ENCODE data around the gene MOB2.

MOB2 gene

GRCh38 chr11:1478011-1478410 is 8.6 kb downstream of the MOB2 start:
- DNase-seq (ENCODE audit: insufficient read length, low spot score) (no peak), FAIRE-seq (no peak)
- TF ChIP-seq SPI1 (IDR thresholded peaks at IDR 0.05; ENCODE audit: low read depth, low read length), result no peak
- TF ChIP-seq TAF1 (IDR thresholded peaks at IDR 0.05; ENCODE audit: low read depth, low read length), result no peak
- TF ChIP-seq POU2F2 (IDR thresholded peaks at IDR 0.05; ENCODE audit: low read depth, low read length), result no peak
- TF ChIP-seq POLR2AphosphoS5 (IDR thresholded peaks at IDR 0.05; ENCODE audit: low read depth, low read length), result no peak
- no peak for TF ChIP-seq PAX5 (IDR thresholded peaks at IDR 0.05; ENCODE audit: insufficient read depth, low read length, severe bottlenecking)
- TF ChIP-seq POLR2A (IDR thresholded peaks at IDR 0.05; ENCODE audit: low read depth, low read length), result no peak

- FAIRE-seq, result no peak
- TF ChIP-seq PAX5 (IDR thresholded peaks at IDR 0.05; ENCODE audit: insufficient read depth, low read length, severe bottlenecking), result no peak
- TF ChIP-seq POU2F2 (IDR thresholded peaks at IDR 0.05; ENCODE audit: low read depth, low read length), result no peak
- TF ChIP-seq POLR2A (IDR thresholded peaks at IDR 0.05; ENCODE audit: low read depth, low read length), result no peak
- no peak for TF ChIP-seq POLR2AphosphoS5 (IDR thresholded peaks at IDR 0.05; ENCODE audit: low read depth, low read length)
- TF ChIP-seq TAF1 (IDR thresholded peaks at IDR 0.05; ENCODE audit: low read depth, low read length), result no peak
- TF ChIP-seq SPI1 (IDR thresholded peaks at IDR 0.05; ENCODE audit: low read depth, low read length), result no peak
- no peak for DNase-seq (ENCODE audit: insufficient read length, low spot score)
Observed at GRCh38 chr11:1476940-1477736, 9.4 kb downstream of the MOB2 start.

DNA sequence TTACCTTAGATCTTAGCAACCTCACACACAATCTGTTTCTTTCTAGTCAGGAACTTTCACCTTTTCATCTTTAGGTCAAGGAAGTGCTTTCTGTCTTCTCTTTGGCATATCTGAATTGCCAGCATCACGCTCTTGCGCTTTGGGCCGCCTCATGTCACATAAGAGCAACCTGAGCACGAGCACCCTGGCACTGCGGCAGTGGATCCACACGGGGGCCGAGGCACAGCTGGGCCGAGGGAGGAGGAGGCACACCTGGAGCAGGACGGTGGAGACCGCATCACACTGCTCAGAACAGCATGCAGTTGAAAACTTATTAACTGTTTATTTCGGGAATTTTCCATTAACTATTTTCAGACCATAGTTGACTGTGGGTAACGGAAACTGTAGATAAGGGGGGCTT is 10.7 kb downstream of the MOB2 start:
- FAIRE-seq (no peak), DNase-seq (ENCODE audit: insufficient read length, low spot score) (no peak)
- no peak for TF ChIP-seq POLR2A (IDR thresholded peaks at IDR 0.05; ENCODE audit: low read depth, low read length)
- no peak for TF ChIP-seq POLR2AphosphoS5 (IDR thresholded peaks at IDR 0.05; ENCODE audit: low read depth, low read length)
- no peak for TF ChIP-seq TAF1 (IDR thresholded peaks at IDR 0.05; ENCODE audit: low read depth, low read length)
- TF ChIP-seq SPI1 (IDR thresholded peaks at IDR 0.05; ENCODE audit: low read depth, low read length), result no peak
- TF ChIP-seq PAX5 (IDR thresholded peaks at IDR 0.05; ENCODE audit: insufficient read depth, low read length, severe bottlenecking), result no peak
- TF ChIP-seq POU2F2 (IDR thresholded peaks at IDR 0.05; ENCODE audit: low read depth, low read length), result no peak

DNA sequence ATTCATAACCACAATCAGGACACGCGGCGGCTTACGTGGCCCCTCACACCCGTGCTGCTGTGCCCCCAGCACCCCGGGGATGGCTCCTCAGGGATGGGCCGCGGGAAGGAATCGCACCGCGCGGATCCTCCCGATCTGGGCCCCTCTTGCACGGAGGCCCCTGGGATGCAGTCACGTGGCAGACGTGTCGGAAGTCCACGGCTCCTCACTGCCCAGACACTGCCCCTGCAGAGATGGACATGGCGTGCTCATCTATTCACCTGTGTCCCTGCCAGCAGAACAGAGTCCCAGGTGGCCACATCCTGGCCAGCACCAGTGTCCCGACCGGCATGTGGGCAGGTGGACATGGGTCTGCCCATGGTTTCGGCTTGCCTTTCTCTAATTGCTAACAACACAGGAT is 12.8 kb downstream of the MOB2 start:
- no peak for TF ChIP-seq POU2F2 (IDR thresholded peaks at IDR 0.05; ENCODE audit: low read depth, low read length)
- TF ChIP-seq TAF1 (IDR thresholded peaks at IDR 0.05; ENCODE audit: low read depth, low read length), result no peak
- no peak for TF ChIP-seq PAX5 (IDR thresholded peaks at IDR 0.05; ENCODE audit: insufficient read depth, low read length, severe bottlenecking)
- no peak for TF ChIP-seq POLR2A (IDR thresholded peaks at IDR 0.05; ENCODE audit: low read depth, low read length)
- no peak for TF ChIP-seq POLR2AphosphoS5 (IDR thresholded peaks at IDR 0.05; ENCODE audit: low read depth, low read length)
- TF ChIP-seq SPI1 (IDR thresholded peaks at IDR 0.05; ENCODE audit: low read depth, low read length), result no peak
- FAIRE-seq (no peak), DNase-seq (ENCODE audit: insufficient read length, low spot score) (no peak)

GRCh38 chr11:1473011-1473628 is 13.5 kb downstream of the MOB2 start:
- DNase-seq (ENCODE audit: insufficient read length, low spot score) (no peak), FAIRE-seq (no peak)
- no peak for TF ChIP-seq POLR2AphosphoS5 (IDR thresholded peaks at IDR 0.05; ENCODE audit: low read depth, low read length)
- no peak for TF ChIP-seq POLR2A (IDR thresholded peaks at IDR 0.05; ENCODE audit: low read depth, low read length)
- TF ChIP-seq TAF1 (IDR thresholded peaks at IDR 0.05; ENCODE audit: low read depth, low read length), result no peak
- TF ChIP-seq SPI1 (IDR thresholded peaks at IDR 0.05; ENCODE audit: low read depth, low read length), result no peak
- TF ChIP-seq POU2F2 (IDR thresholded peaks at IDR 0.05; ENCODE audit: low read depth, low read length), result no peak
- no peak for TF ChIP-seq PAX5 (IDR thresholded peaks at IDR 0.05; ENCODE audit: insufficient read depth, low read length, severe bottlenecking)

DNA sequence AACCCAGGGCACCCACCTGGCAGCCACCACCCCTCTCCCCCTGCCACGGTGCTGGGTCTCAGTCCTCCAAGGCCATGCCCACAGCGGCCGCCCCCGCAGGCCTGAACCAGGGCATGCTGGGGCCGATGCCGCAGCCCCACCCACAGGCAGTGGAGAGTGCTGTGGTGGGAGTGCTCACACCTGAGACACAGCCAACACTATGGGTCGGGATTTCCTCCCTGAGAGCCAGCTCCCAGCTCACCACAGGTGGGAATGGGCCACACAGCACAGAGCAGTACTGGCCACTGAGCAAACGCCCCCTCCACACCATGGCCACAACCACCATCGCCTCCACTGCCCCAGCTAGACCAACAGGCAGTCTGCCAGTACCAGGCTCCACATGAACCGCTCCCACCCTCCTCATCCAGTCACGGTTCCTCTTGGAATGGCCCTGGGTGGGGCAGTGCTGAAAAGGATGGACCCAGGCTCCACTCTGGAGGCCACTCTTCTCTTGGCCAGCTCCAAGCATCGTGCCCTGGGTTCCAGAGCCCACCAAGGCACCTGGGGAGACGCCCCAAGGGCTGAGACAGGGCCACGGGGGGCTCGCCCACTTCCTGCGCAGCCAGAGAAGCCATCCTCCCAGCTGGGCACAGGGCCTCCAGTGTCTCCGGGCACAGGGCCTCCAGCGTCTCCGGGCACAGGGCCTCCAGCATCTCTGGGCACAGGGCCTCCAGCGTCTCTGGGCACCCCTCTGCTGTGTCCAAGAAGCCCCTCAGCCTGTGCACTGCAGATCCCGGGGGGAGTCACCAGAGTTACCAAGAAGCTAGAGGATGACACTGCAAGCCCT is 14.2 kb downstream of the MOB2 start:
- no peak for FAIRE-seq
- DNase-seq (ENCODE audit: insufficient read length, low spot score), result no peak
- TF ChIP-seq POLR2A (IDR thresholded peaks at IDR 0.05; ENCODE audit: low read depth, low read length) (no peak), POLR2AphosphoS5 (IDR thresholded peaks at IDR 0.05; ENCODE audit: low read depth, low read length) (no peak), TAF1 (IDR thresholded peaks at IDR 0.05; ENCODE audit: low read depth, low read length) (no peak), POU2F2 (IDR thresholded peaks at IDR 0.05; ENCODE audit: low read depth, low read length) (no peak), PAX5 (IDR thresholded peaks at IDR 0.05; ENCODE audit: insufficient read depth, low read length, severe bottlenecking) (no peak), SPI1 (IDR thresholded peaks at IDR 0.05; ENCODE audit: low read depth, low read length) (no peak)

- FAIRE-seq, result no peak
Observed at GRCh38 chr11:1471736-1472135, 14.8 kb downstream of the MOB2 start.

GRCh38 chr11:1470681-1471611 is 15.6 kb downstream of the MOB2 start:
- DNase-seq (ENCODE audit: insufficient read length, low spot score), result no peak
- TF ChIP-seq TAF1 (IDR thresholded peaks at IDR 0.05; ENCODE audit: low read depth, low read length), result no peak
- no peak for TF ChIP-seq PAX5 (IDR thresholded peaks at IDR 0.05; ENCODE audit: insufficient read depth, low read length, severe bottlenecking)
- no peak for TF ChIP-seq SPI1 (IDR thresholded peaks at IDR 0.05; ENCODE audit: low read depth, low read length)
- no peak for TF ChIP-seq POLR2A (IDR thresholded peaks at IDR 0.05; ENCODE audit: low read depth, low read length)
- TF ChIP-seq POLR2AphosphoS5 (IDR thresholded peaks at IDR 0.05; ENCODE audit: low read depth, low read length), result no peak
- no peak for TF ChIP-seq POU2F2 (IDR thresholded peaks at IDR 0.05; ENCODE audit: low read depth, low read length)
- FAIRE-seq, result no peak

More at GRCh38 chr11:1471736-1472135, 14.8 kb downstream of the MOB2 start:
- TF ChIP-seq PAX5 (IDR thresholded peaks at IDR 0.05; ENCODE audit: insufficient read depth, low read length, severe bottlenecking) (no peak), POLR2AphosphoS5 (IDR thresholded peaks at IDR 0.05; ENCODE audit: low read depth, low read length) (no peak), POLR2A (IDR thresholded peaks at IDR 0.05; ENCODE audit: low read depth, low read length) (no peak), TAF1 (IDR thresholded peaks at IDR 0.05; ENCODE audit: low read depth, low read length) (no peak)
- no peak for DNase-seq (ENCODE audit: insufficient read length, low spot score)
